ENCODE data around the gene NOTCH2. TPM values are rescaled to one million over a fixed set of nuclear protein-coding genes. Genes with fewer than 3 reads are reported as not detected.
A peak's percentile ranks its signal among the peaks of the same experiment; 100 is the strongest.

Gene NOTCH2
- total RNA-seq, 1 experiment from 2014 or later = 61.5 TPM

DNA sequence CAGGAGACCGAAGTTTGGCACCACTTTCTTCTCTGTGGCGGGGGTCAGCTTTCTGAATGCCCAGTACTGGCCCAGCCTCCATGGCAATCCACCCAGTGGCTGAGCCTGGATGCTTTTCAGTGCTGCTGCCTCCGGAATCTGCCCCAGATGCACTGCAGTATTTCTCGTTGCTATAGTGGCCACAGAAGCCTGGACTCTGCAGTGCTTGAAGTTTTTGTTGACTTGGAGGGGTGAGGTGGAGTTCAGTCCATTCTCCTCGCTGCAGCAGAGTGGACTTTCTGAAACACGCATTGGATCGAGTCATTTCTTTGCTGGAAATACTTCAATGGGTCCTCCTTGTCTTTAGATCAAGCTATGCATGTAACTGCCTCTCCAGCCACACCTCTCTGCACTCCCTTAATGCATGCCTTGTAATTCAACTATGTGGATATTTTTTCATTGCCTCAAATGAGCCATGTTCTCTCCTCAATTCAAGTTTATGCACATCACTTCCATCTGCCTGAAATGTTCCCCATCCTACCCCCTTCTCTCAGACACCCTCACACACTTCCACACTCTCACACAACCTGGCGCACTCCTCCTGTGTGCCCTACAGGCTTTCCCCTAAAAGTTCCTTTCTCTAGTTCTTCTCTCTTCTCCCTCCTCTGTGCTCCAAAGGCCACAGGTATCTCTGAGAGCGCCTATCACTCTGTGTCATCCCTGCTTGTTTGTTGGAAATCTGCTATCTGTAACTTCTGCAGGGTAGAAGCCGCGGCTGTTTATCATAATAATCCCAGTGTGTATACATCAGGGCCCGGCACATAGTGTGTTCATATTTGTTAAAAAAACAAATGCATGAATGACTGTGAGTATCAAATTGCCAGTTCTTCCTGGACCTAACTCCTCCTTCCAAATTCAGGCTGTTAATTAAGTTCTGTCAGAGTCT, 189.7 kb downstream of the NOTCH2 start:
- Histone ChIP-seq H3K27ac (ENCODE audit: low read length) (no peak overlapping the region), H3F3A (ENCODE audit: low read length, unreplicated experiment) (no peaks in the 10 kb centered on the region), H3K4me3 (ENCODE audit: low read length) (no peak overlapping the region), H2AFZ (ENCODE audit: low read length) (no peak overlapping the region), H3K27me3 (ENCODE audit: low read length) (no peaks in the 10 kb centered on the region), H3K36me3 (ENCODE audit: low read depth, low read length) (no peaks in the 10 kb centered on the region), H3K9me2 (replicated peaks; ENCODE audit: low read length) (no peaks in the 10 kb centered on the region), H3K4me1 (ENCODE audit: insufficient read depth, low read length) (no peaks in the 10 kb centered on the region), H4K20me1 (ENCODE audit: low read length) (no peaks in the 10 kb centered on the region), H3K4me2 (ENCODE audit: low read length) (no peak overlapping the region), H3K79me2 (ENCODE audit: low read length) (no peaks in the 10 kb centered on the region), H3K9me3 (ENCODE audit: low read length) (no peaks in the 10 kb centered on the region), H3K9ac (ENCODE audit: low read length) (no peak overlapping the region)
- ChIA-PET POLR2A (ENCODE audit: unreplicated experiment) (no interaction called here), CTCF (no interaction called here)
- ATAC-seq (no peak), DNase-seq (no peak)
- intact Hi-C loops (cut with micrococcal nuclease) = loop anchor here (10.0 kb wide), 1 partner anchor 265 kb away; no protein-coding TSS in a partner anchor
- BruUV-seq (replicated peaks) = no TSS peak
- TF ChIP-seq, protein P1, sequence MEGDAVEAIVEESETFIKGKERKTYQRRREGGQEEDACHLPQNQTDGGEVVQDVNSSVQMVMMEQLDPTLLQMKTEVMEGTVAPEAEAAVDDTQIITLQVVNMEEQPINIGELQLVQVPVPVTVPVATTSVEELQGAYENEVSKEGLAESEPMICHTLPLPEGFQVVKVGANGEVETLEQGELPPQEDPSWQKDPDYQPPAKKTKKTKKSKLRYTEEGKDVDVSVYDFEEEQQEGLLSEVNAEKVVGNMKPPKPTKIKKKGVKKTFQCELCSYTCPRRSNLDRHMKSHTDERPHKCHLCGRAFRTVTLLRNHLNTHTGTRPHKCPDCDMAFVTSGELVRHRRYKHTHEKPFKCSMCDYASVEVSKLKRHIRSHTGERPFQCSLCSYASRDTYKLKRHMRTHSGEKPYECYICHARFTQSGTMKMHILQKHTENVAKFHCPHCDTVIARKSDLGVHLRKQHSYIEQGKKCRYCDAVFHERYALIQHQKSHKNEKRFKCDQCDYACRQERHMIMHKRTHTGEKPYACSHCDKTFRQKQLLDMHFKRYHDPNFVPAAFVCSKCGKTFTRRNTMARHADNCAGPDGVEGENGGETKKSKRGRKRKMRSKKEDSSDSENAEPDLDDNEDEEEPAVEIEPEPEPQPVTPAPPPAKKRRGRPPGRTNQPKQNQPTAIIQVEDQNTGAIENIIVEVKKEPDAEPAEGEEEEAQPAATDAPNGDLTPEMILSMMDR (conservative IDR thresholded peaks at IDR 0.05; ENCODE audit: low read depth, low read length) = no peak

DNA sequence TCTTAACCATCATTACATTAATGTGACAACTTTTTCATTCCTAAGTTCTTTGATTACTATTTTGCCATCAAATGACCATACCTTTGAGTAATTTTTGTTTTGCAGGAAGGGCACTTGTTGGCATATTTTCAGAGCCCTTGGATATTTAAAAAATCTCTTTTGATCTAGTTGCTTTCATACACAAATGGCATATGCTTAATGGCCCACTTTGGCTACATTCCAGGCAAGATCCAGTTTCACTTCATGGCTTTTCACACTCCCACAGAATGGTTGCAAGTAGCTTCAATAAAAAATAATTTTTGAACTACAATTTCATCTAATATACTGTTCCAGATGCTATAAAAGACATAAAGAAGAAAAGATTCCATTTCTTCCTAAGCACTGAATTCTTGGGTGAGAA, 191.3 kb downstream of the NOTCH2 start:
- Histone ChIP-seq H3K79me2 (ENCODE audit: low read length) (no peaks in the 10 kb centered on the region), H3K9ac (ENCODE audit: low read length) (no peak overlapping the region), H3F3A (ENCODE audit: low read length, unreplicated experiment) (no peaks in the 10 kb centered on the region), H3K4me2 (ENCODE audit: low read length) (no peak overlapping the region), H3K4me1 (ENCODE audit: insufficient read depth, low read length) (peaks cover 13% of the 10 kb centered on the region), H3K9me3 (ENCODE audit: low read length) (no peaks in the 10 kb centered on the region), H3K27me3 (ENCODE audit: low read length) (no peaks in the 10 kb centered on the region), H4K20me1 (ENCODE audit: low read length) (no peaks in the 10 kb centered on the region), H3K27ac (ENCODE audit: low read length) (no peak overlapping the region), H2AFZ (ENCODE audit: low read length) (no peak overlapping the region), H3K36me3 (ENCODE audit: low read depth, low read length) (no peaks in the 10 kb centered on the region), H3K9me2 (replicated peaks; ENCODE audit: low read length) (no peaks in the 10 kb centered on the region), H3K4me3 (ENCODE audit: low read length) (no peak overlapping the region)
- ATAC-seq = no peak
- intact Hi-C loops (cut with micrococcal nuclease) = loop anchor here (10.0 kb wide), 1 partner anchor 267 kb away; no protein-coding TSS in a partner anchor
- BruUV-seq (replicated peaks) = no TSS peak
- ChIA-PET POLR2A (ENCODE audit: unreplicated experiment) (no interaction called here), CTCF (no interaction called here)
- TF ChIP-seq EZH2 (IDR thresholded peaks at IDR 0.05; ENCODE audit: low read length, unreplicated experiment) (no peak), EZH2phosphoT487 (IDR thresholded peaks at IDR 0.05; ENCODE audit: borderline replicate concordance, low read length) (no peak)
- TF ChIP-seq, protein P1 (conservative IDR thresholded peaks at IDR 0.05; ENCODE audit: low read depth, low read length) = no peak
- no peak for DNase-seq

DNA sequence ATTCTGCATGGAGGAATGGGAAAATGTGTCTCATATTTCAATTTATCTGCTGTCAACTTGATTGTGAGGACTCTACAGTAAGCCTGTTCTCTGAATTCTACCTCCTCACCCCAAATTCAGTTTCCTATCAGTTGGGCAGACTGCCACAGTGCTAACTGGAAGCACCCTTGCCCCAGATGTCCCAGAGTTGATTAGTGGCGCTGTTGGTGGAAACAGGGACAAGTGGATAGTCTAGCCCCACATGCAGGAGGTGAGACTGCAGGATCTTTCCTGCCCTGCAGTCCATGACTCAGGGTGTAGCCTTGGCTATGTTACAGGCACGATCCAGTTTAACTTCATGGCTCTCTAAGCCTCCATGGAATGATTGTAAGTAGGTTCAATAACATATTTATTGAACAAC, 195.3 kb downstream of the NOTCH2 start:
- Histone ChIP-seq H3K4me3 (ENCODE audit: low read length) (no peak overlapping the region), H4K20me1 (ENCODE audit: low read length) (no peaks in the 10 kb centered on the region), H3K4me1 (ENCODE audit: insufficient read depth, low read length) (peaks cover 17% of the 10 kb centered on the region), H2AFZ (ENCODE audit: low read length) (no peak overlapping the region), H3K9ac (ENCODE audit: low read length) (no peak overlapping the region), H3K9me3 (ENCODE audit: low read length) (no peaks in the 10 kb centered on the region), H3K36me3 (ENCODE audit: low read depth, low read length) (no peaks in the 10 kb centered on the region), H3K27me3 (ENCODE audit: low read length) (no peaks in the 10 kb centered on the region), H3K4me2 (ENCODE audit: low read length) (peak overlapping the region; percentile 8; the same call in 1 of the 2 replicates), H3K9me2 (replicated peaks; ENCODE audit: low read length) (no peaks in the 10 kb centered on the region), H3F3A (ENCODE audit: low read length, unreplicated experiment) (no peaks in the 10 kb centered on the region), H3K79me2 (ENCODE audit: low read length) (no peaks in the 10 kb centered on the region), H3K27ac (ENCODE audit: low read length) (peak overlapping the region; percentile 2; the same call in 1 of the 2 replicates)
- TF ChIP-seq EZH2 (IDR thresholded peaks at IDR 0.05; ENCODE audit: low read length, unreplicated experiment) = no peak
- TF ChIP-seq EZH2phosphoT487 (IDR thresholded peaks at IDR 0.05; ENCODE audit: borderline replicate concordance, low read length) = no peak
- DNase-seq (peak; percentile 6), ATAC-seq (peak; percentile 21; the same call in 1 of the 2 replicates)
- ChIA-PET CTCF (no interaction called here), POLR2A (ENCODE audit: unreplicated experiment) (no interaction called here)
- intact Hi-C loops (cut with micrococcal nuclease) = loop anchor here (5.0 to 10.0 kb wide), 2 partner anchors 73 to 271 kb away; no protein-coding TSS in a partner anchor
- no TSS peak for BruUV-seq (replicated peaks)

All from PC-3 (cell line).